ENCODE data around the gene NSRP1.

Gene NSRP1

DNA sequence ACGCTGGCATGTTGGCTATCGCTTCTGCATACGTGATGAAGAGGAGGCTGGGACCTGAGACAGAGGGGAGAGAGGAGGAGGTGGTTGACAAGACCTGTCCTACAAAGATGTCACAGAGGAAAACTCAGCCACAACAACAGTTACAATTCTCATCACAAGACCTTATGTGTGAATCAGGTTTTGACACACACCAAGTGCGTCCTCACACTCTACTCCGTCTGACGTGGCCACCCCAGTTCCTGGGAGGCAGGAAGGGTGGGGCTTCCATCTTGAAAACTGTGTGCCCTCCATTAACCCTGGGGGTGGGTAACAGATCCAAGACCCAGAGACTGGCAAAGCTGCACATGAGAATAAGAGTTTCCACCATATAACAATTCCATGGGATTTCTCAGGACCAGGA, 94.8 kb downstream of the NSRP1 start:
- Histone ChIP-seq H3K4me1 (ENCODE audit: control insufficient read depth, low read depth, low read length) (no peaks in the 10 kb centered on the region), H3K36me3 (ENCODE audit: control insufficient read depth, low read depth, low read length) (no peaks in the 10 kb centered on the region), H3K27me3 (ENCODE audit: control insufficient read depth, insufficient read depth, low read length) (no peaks in the 10 kb centered on the region), H3K27ac (ENCODE audit: low read length) (no peak overlapping the region), H3K9ac (ENCODE audit: low read length) (no peak overlapping the region), H3K4me3 (ENCODE audit: low read length) (no peak overlapping the region), H3K9me3 (ENCODE audit: control insufficient read depth, low read depth, low read length) (no peaks in the 10 kb centered on the region)

DNA sequence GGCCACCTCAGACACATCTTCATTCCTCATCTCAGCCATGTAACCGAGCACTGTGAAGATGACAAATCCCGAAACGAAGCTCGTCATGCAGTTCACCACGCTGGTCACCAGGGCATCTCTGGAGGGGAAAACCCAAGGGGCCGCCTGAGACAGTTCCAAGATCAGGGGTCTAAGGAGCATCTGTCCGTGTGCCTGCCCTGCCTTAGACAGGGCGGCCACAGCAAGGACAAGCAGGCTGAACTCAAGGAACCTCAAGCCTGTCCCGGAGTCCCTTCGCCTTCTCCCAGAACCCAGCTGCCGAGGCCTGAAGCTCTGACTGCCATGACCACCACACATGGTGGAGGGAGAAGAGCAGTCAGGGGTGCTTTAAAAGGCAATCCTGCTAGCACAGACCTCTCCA, 96.1 kb downstream of the NSRP1 start:
- Histone ChIP-seq H3K36me3 (ENCODE audit: control insufficient read depth, low read depth, low read length) (no peaks in the 10 kb centered on the region), H3K27ac (ENCODE audit: low read length) (no peak overlapping the region), H3K27me3 (ENCODE audit: control insufficient read depth, insufficient read depth, low read length) (no peaks in the 10 kb centered on the region), H3K9me3 (ENCODE audit: control insufficient read depth, low read depth, low read length) (no peaks in the 10 kb centered on the region), H3K9ac (ENCODE audit: low read length) (no peak overlapping the region), H3K4me1 (ENCODE audit: control insufficient read depth, low read depth, low read length) (no peaks in the 10 kb centered on the region), H3K4me3 (ENCODE audit: low read length) (no peak overlapping the region)

DNA sequence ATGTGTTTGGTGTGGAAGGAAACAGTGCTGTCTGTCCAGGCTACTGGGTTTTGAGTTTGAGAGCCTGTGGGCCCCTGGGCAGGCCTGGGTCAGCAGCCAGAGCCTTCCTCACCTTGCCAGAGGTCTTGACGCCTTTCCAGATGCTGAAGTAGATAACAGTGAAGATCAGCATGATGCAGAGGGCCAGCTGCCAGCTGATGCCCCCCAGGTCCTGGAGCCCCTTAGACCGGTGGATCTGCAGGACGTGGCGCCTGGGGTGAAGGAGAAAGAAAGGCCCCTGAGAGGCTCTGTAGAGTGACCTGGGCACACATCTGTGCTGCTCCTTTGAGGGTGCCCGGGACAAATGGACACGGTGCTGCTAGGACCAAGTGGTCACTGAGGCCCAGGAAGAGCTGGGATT, 100.4 kb downstream of the NSRP1 start:
- Histone ChIP-seq H3K4me1 (ENCODE audit: control insufficient read depth, low read depth, low read length) (no peaks in the 10 kb centered on the region), H3K36me3 (ENCODE audit: control insufficient read depth, low read depth, low read length) (no peaks in the 10 kb centered on the region), H3K9me3 (ENCODE audit: control insufficient read depth, low read depth, low read length) (no peaks in the 10 kb centered on the region), H3K27ac (ENCODE audit: low read length) (no peak overlapping the region), H3K9ac (ENCODE audit: low read length) (no peak overlapping the region), H3K4me3 (ENCODE audit: low read length) (no peak overlapping the region), H3K27me3 (ENCODE audit: control insufficient read depth, insufficient read depth, low read length) (no peaks in the 10 kb centered on the region)

DNA sequence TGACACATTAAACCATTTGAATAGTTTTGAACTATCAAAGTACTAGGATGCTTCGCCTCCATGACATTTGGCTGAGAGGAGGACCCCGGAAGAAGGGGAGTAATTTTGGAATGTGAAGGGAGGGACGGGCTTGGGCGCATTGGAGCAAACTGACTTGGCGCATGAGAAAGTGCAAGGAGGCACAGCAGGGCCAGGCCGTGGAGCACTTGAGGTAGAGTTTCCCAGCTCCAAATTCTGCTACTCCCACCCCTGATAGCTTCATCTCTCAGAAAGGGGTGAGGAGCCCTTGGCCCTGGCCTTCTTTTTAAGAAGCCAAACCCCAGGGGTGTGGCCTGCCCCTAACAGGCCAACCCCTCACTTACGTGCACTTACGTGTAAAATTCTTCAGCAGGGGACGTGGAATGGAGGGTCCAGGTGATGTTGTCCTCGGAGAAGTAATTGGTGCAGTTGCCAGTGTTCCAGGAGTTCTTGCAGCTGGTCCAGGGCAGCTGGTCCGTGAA, 101.2 kb downstream of the NSRP1 start:
- Histone ChIP-seq H3K27me3 (ENCODE audit: control insufficient read depth, insufficient read depth, low read length) (no peaks in the 10 kb centered on the region), H3K36me3 (ENCODE audit: control insufficient read depth, low read depth, low read length) (no peaks in the 10 kb centered on the region), H3K27ac (ENCODE audit: low read length) (no peak overlapping the region), H3K9me3 (ENCODE audit: control insufficient read depth, low read depth, low read length) (no peaks in the 10 kb centered on the region), H3K9ac (ENCODE audit: low read length) (no peak overlapping the region), H3K4me3 (ENCODE audit: low read length) (no peak overlapping the region), H3K4me1 (ENCODE audit: control insufficient read depth, low read depth, low read length) (no peaks in the 10 kb centered on the region)

DNA sequence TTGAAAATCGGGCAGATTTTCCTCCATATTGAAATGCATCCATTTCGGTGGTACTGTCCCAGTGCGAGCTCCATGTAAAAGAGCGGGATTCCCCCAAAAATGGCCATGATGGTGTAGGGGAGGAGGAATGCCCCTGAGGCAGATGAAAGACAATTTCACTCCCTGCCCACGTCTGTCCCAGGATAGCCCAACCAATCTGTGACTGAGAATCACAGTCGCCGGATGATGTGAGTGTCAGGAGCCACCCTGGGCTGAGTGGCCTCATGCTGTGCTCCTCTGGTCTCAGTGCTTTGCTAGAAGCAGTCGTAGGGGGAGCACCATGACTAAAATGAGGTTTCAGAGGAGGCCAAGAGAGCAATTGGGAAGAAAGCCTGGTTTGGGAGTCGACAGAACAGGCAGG, 102.2 kb downstream of the NSRP1 start:
- no peak overlapping the region for H3K9ac ChIP-seq (ENCODE audit: low read length)
- H3K4me3 ChIP-seq (ENCODE audit: low read length): no peak overlapping the region
- H3K27me3 ChIP-seq (ENCODE audit: control insufficient read depth, insufficient read depth, low read length): no peaks in the 10 kb centered on the region
- no peak overlapping the region for H3K27ac ChIP-seq (ENCODE audit: low read length)
- no peaks in the 10 kb centered on the region for H3K9me3 ChIP-seq (ENCODE audit: control insufficient read depth, low read depth, low read length)
- H3K36me3 ChIP-seq (ENCODE audit: control insufficient read depth, low read depth, low read length): no peaks in the 10 kb centered on the region
- no peaks in the 10 kb centered on the region for H3K4me1 ChIP-seq (ENCODE audit: control insufficient read depth, low read depth, low read length)

DNA sequence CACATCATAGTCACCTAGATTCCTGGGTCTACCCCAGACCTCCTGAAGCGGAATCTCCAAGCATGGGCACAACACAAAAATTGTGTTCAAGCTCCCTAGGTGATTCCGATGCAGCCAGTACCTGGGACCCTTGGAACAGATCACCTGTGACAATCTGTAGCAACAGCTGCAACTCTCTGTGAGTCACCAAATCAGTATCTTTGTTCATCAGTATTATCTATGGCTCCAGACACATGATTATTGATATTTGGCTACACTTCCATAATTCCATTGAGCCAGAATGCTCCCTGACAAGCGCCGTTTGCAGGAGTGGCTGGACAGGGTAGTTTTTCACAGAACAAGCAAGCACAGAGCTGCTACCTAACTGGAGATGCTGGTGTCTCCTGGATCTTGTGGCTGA, 102.7 kb downstream of the NSRP1 start:
- Histone ChIP-seq H3K27ac (ENCODE audit: low read length) (no peak overlapping the region), H3K4me1 (ENCODE audit: control insufficient read depth, low read depth, low read length) (no peaks in the 10 kb centered on the region), H3K9me3 (ENCODE audit: control insufficient read depth, low read depth, low read length) (no peaks in the 10 kb centered on the region), H3K36me3 (ENCODE audit: control insufficient read depth, low read depth, low read length) (no peaks in the 10 kb centered on the region), H3K27me3 (ENCODE audit: control insufficient read depth, insufficient read depth, low read length) (no peaks in the 10 kb centered on the region), H3K4me3 (ENCODE audit: low read length) (no peak overlapping the region), H3K9ac (ENCODE audit: low read length) (no peak overlapping the region)

DNA sequence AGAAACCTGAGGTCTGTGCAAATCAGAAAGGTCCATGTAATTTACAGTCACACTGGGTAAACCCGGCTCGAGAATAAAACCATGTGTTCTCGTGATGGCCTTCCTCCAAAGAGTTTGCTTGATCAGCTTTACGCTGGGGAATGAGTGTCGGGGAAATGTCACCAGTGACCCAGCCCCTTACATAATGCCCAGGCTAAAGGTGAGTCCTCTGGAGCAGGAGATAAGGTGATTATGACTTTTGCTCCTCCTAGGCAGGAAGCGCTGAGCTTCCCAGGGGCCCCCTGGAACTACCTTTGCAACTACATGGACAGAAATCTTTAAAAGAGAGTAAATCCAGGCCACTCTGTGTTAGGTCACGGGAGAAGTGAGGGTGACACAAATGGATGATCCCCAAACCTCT, 103.2 kb downstream of the NSRP1 start:
- Histone ChIP-seq H3K27ac (ENCODE audit: low read length) (no peak overlapping the region), H3K27me3 (ENCODE audit: control insufficient read depth, insufficient read depth, low read length) (no peaks in the 10 kb centered on the region), H3K4me3 (ENCODE audit: low read length) (no peak overlapping the region), H3K4me1 (ENCODE audit: control insufficient read depth, low read depth, low read length) (no peaks in the 10 kb centered on the region), H3K36me3 (ENCODE audit: control insufficient read depth, low read depth, low read length) (no peaks in the 10 kb centered on the region), H3K9me3 (ENCODE audit: control insufficient read depth, low read depth, low read length) (no peaks in the 10 kb centered on the region), H3K9ac (ENCODE audit: low read length) (no peak overlapping the region)

DNA sequence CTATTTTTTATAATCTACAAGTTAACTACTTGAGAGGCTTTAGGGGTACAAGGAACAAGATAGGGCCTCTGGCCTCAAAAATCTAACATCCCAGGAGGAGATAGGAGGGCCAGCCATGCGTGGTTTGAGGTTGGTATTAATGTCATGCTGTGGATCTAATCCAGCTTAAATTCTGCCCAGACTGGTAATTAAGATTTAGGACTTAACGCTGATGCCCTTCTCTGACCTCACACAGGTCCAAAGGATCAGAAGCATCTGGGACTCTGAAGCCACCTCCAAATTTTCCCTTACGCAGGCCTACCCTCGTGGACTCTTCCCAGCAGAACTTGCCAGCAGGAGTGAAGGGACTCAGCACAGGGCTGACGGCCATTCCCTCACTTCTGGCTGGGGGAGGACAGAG, 103.8 kb downstream of the NSRP1 start:
- H3K4me3 ChIP-seq (ENCODE audit: low read length): no peak overlapping the region
- H3K36me3 ChIP-seq (ENCODE audit: control insufficient read depth, low read depth, low read length): no peaks in the 10 kb centered on the region
- no peaks in the 10 kb centered on the region for H3K4me1 ChIP-seq (ENCODE audit: control insufficient read depth, low read depth, low read length)
- no peaks in the 10 kb centered on the region for H3K9me3 ChIP-seq (ENCODE audit: control insufficient read depth, low read depth, low read length)
- no peak overlapping the region for H3K27ac ChIP-seq (ENCODE audit: low read length)
- no peak overlapping the region for H3K9ac ChIP-seq (ENCODE audit: low read length)
- no peaks in the 10 kb centered on the region for H3K27me3 ChIP-seq (ENCODE audit: control insufficient read depth, insufficient read depth, low read length)

DNA sequence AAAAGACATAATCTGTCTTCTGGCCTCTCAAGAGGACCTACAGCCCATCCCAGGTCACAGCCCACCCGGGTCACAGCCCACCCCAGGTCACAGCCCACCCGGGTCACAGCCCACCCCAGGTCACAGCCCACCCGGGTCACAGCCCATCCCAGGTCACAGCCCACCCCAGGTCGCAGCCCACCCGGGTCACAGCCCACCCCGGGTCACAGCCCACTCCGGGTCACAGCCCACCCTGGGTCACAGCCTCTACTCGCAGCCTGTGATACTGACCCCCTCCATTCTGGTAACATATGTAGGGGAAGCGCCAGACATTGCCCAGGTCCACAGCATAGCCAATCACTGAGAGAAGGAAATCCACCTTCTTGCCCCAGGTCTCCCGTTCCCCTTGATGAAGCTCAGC, 104.7 kb downstream of the NSRP1 start:
- Histone ChIP-seq H3K4me1 (ENCODE audit: control insufficient read depth, low read depth, low read length) (no peaks in the 10 kb centered on the region), H3K36me3 (ENCODE audit: control insufficient read depth, low read depth, low read length) (no peaks in the 10 kb centered on the region), H3K4me3 (ENCODE audit: low read length) (no peak overlapping the region), H3K27me3 (ENCODE audit: control insufficient read depth, insufficient read depth, low read length) (no peaks in the 10 kb centered on the region), H3K27ac (ENCODE audit: low read length) (no peak overlapping the region), H3K9ac (ENCODE audit: low read length) (no peak overlapping the region), H3K9me3 (ENCODE audit: control insufficient read depth, low read depth, low read length) (no peaks in the 10 kb centered on the region)

DNA sequence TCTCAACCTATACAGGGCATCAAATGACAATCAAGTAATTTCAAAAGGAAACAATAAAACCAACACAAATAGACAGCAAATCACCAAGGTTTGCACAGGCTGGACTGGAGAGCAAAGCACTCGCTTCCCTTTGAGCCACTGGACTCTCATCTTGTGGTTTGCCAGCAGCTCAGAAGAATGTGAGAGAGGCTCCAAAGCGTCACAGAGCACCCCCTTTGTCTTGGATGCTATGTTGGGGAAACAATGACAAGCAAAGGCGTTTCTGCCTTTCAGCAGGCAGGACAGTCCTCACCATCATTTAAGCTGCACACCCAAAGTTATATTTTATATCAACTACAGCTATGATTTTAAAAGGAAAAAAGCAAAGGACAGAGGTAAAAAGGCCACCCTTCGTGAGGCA, 105.6 kb downstream of the NSRP1 start:
- no peak overlapping the region for H3K4me3 ChIP-seq (ENCODE audit: low read length)
- no peaks in the 10 kb centered on the region for H3K4me1 ChIP-seq (ENCODE audit: control insufficient read depth, low read depth, low read length)
- no peaks in the 10 kb centered on the region for H3K27me3 ChIP-seq (ENCODE audit: control insufficient read depth, insufficient read depth, low read length)
- no peaks in the 10 kb centered on the region for H3K36me3 ChIP-seq (ENCODE audit: control insufficient read depth, low read depth, low read length)
- no peak overlapping the region for H3K9ac ChIP-seq (ENCODE audit: low read length)
- H3K27ac ChIP-seq (ENCODE audit: low read length): no peak overlapping the region
- H3K9me3 ChIP-seq (ENCODE audit: control insufficient read depth, low read depth, low read length): no peaks in the 10 kb centered on the region

DNA sequence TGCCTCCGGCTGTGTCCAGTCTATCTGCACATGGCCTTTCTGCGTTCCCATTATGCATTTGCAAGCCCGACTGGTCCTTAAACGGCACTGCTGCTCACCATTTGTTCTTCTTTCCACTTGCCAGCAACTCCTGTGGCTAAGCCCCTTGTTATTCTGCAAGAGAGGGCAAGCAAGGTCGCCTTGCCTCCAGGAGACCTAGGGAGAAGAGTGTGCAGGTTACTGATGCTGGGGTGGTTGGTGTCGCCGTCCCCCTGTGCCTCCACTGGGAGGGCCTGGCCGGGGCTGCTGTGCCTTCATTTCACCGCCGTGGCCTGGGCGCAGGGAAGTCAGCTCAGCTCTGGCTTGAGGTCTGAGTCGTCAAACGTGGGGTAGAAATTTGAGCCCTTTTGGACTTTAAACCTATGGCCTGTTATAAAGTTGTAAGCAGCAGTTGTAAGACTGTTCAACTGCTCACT, 106.1 kb downstream of the NSRP1 start:
- no peaks in the 10 kb centered on the region for H3K27me3 ChIP-seq (ENCODE audit: control insufficient read depth, insufficient read depth, low read length)

DNA sequence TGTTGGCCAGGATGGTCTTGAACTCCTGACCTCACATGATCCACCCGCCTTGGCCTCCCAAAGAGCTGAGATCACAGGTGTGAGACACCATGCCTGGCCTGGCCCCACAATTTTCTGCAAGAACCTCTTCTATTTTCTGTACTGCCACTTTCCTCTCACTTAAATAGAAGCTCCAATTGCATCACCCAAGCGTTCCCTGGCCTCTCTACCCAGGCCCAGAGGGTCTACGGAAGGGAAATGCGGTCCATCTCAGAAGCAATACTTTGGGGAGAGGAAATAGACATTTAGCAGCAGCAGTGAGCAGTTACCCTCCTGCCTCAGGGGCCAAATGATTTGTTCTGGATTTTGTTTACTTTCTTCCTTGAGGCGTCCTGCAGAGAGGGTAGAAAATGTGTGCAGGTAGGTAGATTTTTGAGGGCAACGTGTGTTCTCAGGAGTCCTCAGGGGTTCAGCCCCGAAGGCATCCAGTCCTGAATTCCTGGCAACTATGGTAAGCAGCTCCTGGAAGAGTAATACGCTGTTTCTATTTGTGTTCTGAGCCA, 107.9 kb downstream of the NSRP1 start:
- Histone ChIP-seq H3K27me3 (ENCODE audit: control insufficient read depth, insufficient read depth, low read length) (no peaks in the 10 kb centered on the region), H3K36me3 (ENCODE audit: control insufficient read depth, low read depth, low read length) (no peaks in the 10 kb centered on the region), H3K27ac (ENCODE audit: low read length) (no peak overlapping the region), H3K4me1 (ENCODE audit: control insufficient read depth, low read depth, low read length) (no peaks in the 10 kb centered on the region), H3K4me3 (ENCODE audit: low read length) (no peak overlapping the region), H3K9me3 (ENCODE audit: control insufficient read depth, low read depth, low read length) (no peaks in the 10 kb centered on the region), H3K9ac (ENCODE audit: low read length) (no peak overlapping the region)

More for the DNA sequence above, 106.1 kb downstream of the NSRP1 start:
- Histone ChIP-seq H3K36me3 (ENCODE audit: control insufficient read depth, low read depth, low read length) (no peaks in the 10 kb centered on the region), H3K4me3 (ENCODE audit: low read length) (no peak overlapping the region), H3K9me3 (ENCODE audit: control insufficient read depth, low read depth, low read length) (no peaks in the 10 kb centered on the region), H3K27ac (ENCODE audit: low read length) (no peak overlapping the region), H3K4me1 (ENCODE audit: control insufficient read depth, low read depth, low read length) (no peaks in the 10 kb centered on the region), H3K9ac (ENCODE audit: low read length) (no peak overlapping the region)
